ENCODE results near the gene NHEJ1. TPM values are rescaled to one million over a fixed set of nuclear protein-coding genes. Genes with fewer than 3 reads are reported as not detected.

The NHEJ1 gene
- total RNA-seq, 6 experiments from 2014 or later = 5.8 to 16.7 (median 10.9) TPM

GRCh38 chr2:219042750-219043149 lies 117.9 kb downstream of the NHEJ1 start:
- Histone ChIP-seq H3K36me3 (no peaks in the 10 kb centered on the region), H3K4me3 (no peak overlapping the region), H3K9me3 (no peaks in the 10 kb centered on the region), H3K27ac (no peak overlapping the region), H3K27me3 (no peaks in the 10 kb centered on the region), H3K4me1 (peaks cover 0 to 10% (median 0%) of the 10 kb centered on the region in 4 donors)
- no peak for DNase-seq
- no peak for TF ChIP-seq POLR2A (IDR thresholded peaks at IDR 0.05)
- TF ChIP-seq, protein P1, sequence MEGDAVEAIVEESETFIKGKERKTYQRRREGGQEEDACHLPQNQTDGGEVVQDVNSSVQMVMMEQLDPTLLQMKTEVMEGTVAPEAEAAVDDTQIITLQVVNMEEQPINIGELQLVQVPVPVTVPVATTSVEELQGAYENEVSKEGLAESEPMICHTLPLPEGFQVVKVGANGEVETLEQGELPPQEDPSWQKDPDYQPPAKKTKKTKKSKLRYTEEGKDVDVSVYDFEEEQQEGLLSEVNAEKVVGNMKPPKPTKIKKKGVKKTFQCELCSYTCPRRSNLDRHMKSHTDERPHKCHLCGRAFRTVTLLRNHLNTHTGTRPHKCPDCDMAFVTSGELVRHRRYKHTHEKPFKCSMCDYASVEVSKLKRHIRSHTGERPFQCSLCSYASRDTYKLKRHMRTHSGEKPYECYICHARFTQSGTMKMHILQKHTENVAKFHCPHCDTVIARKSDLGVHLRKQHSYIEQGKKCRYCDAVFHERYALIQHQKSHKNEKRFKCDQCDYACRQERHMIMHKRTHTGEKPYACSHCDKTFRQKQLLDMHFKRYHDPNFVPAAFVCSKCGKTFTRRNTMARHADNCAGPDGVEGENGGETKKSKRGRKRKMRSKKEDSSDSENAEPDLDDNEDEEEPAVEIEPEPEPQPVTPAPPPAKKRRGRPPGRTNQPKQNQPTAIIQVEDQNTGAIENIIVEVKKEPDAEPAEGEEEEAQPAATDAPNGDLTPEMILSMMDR (IDR thresholded peaks at IDR 0.05) = no peak
- intact Hi-C loops (cut with DNase I) = no loop called here
- 30% methylated on average over 1 of the region's 2 CpGs for WGBS (ENCODE audit: insufficient coverage, low coverage, low lambda C conversion rate, missing lambda C conversion rate)
- peak; percentile 55 to 76 (median 67) for ATAC-seq

- DNase-seq (no peak), ATAC-seq (peak; percentile 29 to 68 (median 64))
- Histone ChIP-seq H3K9me3 (no peaks in the 10 kb centered on the region), H3K36me3 (no peaks in the 10 kb centered on the region), H3K4me1 (peaks cover 0 to 10% (median 0%) of the 10 kb centered on the region in 4 donors), H3K27ac (no peak overlapping the region), H3K4me3 (no peak overlapping the region), H3K27me3 (no peaks in the 10 kb centered on the region)
- WGBS (ENCODE audit: insufficient coverage, low coverage, low lambda C conversion rate, missing lambda C conversion rate) = 32% methylated on average over 3 of the region's 4 CpGs
- intact Hi-C loops (cut with DNase I) = no loop called here
- TF ChIP-seq, protein P1 (IDR thresholded peaks at IDR 0.05) = no peak
- TF ChIP-seq POLR2A (IDR thresholded peaks at IDR 0.05) = no peak
Measured at GRCh38 chr2:219042157-219042556, 118.5 kb downstream of the NHEJ1 start.

DNA sequence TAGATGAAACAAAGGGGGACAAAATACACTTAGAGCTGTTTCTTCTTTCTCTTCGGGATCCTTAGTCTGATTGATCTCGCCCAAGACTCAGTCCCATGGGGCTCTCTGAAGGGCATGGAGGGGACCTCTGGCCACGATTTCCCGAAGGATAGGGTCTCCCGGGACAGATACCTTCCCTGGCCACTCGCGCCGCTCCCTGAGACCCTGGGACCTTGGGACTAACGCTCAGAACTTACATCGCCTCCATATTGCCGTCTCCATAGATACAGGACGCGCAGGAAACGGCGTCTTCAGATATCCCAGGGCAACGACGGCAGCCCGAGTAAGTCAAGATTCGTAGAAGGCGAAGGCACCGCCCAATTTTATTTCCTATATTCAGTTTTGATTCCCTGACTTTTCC lies 119.4 kb downstream of the NHEJ1 start, which contains the start of gene CFAP65:
CFAP65 (minus strand) TSS at position 265 of the 400 bp plus-strand sequence. CDS start 2,468 bp downstream, outside the sequence.
- no peaks in the 10 kb centered on the region for H3K27me3 ChIP-seq
- intact Hi-C loops (cut with DNase I) = no loop called here
- no peaks in the 10 kb centered on the region for H3K36me3 ChIP-seq
- no peaks in the 10 kb centered on the region for H3K9me3 ChIP-seq
- H3K27ac ChIP-seq = no peak within 1 kb of the TSS
- H3K4me1 ChIP-seq = peaks cover 0 to 10% (median 0%) of the 10 kb centered on the region in 4 donors
- ATAC-seq (peak in 2 of 4 donors; percentile 47 to 59), DNase-seq (no peak)
- H3K4me3 ChIP-seq = no peak within 1 kb of the TSS
- no peak for TF ChIP-seq POLR2A (IDR thresholded peaks at IDR 0.05)
- TF ChIP-seq, protein P1 (IDR thresholded peaks at IDR 0.05) = no peak
- 1% methylated on average over 10 of the region's 21 CpGs for WGBS (ENCODE audit: insufficient coverage, low coverage, low lambda C conversion rate, missing lambda C conversion rate)

DNA sequence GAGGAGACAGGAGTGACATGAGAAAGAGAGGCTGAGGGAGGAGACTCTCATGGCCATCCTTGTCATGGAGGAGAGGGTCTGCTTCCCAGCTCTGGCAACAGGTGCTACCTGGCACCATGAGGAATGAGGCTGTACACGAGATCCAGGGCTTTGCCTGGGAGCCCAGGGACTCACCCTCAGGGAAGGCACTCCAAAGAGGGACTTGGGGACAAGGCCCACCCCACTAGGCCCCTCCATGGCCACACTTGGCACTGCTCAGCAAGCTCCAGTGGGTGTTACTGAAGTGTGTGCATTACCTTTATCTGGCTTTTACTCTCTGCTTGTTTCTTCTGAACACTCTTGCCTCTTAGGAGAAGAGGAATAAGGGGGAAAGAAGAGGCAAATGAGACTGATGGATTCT lies 122.0 kb downstream of the NHEJ1 start:
- intact Hi-C loops (cut with DNase I) = no loop called here
- Histone ChIP-seq H3K9me3 (no peaks in the 10 kb centered on the region), H3K27me3 (no peaks in the 10 kb centered on the region), H3K36me3 (no peaks in the 10 kb centered on the region), H3K4me1 (peaks cover 0 to 10% (median 0%) of the 10 kb centered on the region in 4 donors), H3K27ac (no peak overlapping the region), H3K4me3 (no peak overlapping the region)
- TF ChIP-seq, protein P1 (IDR thresholded peaks at IDR 0.05) = no peak
- no peak for TF ChIP-seq POLR2A (IDR thresholded peaks at IDR 0.05)
- WGBS (ENCODE audit: insufficient coverage, low coverage, low lambda C conversion rate, missing lambda C conversion rate) = 0% methylated on average over 1 of the region's 1 CpG
- ATAC-seq (no peak), DNase-seq (no peak)
